Measurements from ENCODE around the gene FBXL16. TPM values are rescaled to one million over a fixed set of nuclear protein-coding genes. Genes with fewer than 3 reads are reported as not detected.
A peak's percentile ranks its signal among the peaks of the same experiment; 100 is the strongest.

The FBXL16 gene
- total and polyA plus RNA-seq, 9 of the 15 experiments (the other 6 are each of a cell fraction or from before 2014, with no cell fraction given): 0.21 to 8.2 (median 1.7) TPM

DNA sequence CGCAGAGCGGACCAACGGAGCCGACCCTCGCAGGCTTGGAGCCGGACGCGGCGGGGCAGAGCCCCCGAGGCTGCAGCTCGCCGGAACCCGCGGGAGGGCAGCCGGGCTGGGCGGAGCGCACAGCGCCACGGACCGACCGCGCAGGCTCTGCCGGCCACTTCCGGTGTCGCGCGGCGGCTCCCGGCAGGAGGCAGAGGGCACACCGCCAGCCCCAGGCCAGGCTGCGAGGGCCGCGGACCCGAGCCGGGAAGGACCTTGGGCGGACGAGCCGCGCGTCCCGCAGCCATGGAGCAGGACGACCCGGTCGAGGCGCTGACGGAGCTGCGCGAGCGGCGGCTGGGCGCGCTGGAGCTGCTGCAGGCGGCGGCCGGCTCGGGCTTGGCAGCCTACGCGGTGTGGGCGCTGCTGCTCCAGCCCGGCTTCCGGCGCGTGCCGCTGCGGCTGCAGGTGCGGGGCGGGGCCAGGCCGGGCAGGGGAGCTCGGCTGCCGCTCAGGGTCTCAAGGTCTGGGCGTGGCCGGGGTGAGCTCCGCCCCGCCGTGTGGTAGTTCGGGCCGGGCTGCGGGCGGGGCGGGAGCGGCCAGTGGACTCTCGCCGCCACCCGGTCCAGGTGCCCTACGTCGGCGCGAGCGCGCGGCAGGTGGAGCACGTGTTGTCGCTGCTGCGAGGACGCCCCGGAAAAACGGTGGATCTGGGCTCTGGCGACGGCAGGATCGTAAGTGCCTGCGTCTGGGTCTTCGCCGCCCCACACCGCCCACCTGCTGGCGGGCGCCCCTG, 15.6 kb upstream of the FBXL16 start, which contains the start of gene ANTKMT (continued):
- peak; percentile 4; the same call in 1 of the 2 replicates for TF ChIP-seq JUND (IDR thresholded peaks at IDR 0.05; ENCODE audit: borderline replicate concordance, low read depth, low read length)
- no peak; the same call in 2 of the 3 replicates for TF ChIP-seq JUND (tag; IDR thresholded peaks at IDR 0.05; ENCODE audit: borderline replicate concordance, low read depth, low read length)
- no peak for TF ChIP-seq RBM14 (IDR thresholded peaks at IDR 0.05; ENCODE audit: borderline replicate concordance, insufficient read depth, low read depth, low read length)
- no peak for TF ChIP-seq AFF1 (IDR thresholded peaks at IDR 0.05; ENCODE audit: low read depth in 1 of 2, partially characterized antibody in 2 of 2)
- peak; percentile 64; the same call in 1 of the 2 replicates for TF ChIP-seq E2F3 (CRISPR knock-in tag; IDR thresholded peaks at IDR 0.05)
- TF ChIP-seq HIVEP1 (CRISPR knock-in tag; IDR thresholded peaks at IDR 0.05): no peak; the same call in 1 of the 2 replicates
- TF ChIP-seq ADNP (tag; IDR thresholded peaks at IDR 0.05): no peak
- no peak for TF ChIP-seq BRCA1 (IDR thresholded peaks at IDR 0.05)
- TF ChIP-seq BRCA1 (CRISPR knock-in tag; IDR thresholded peaks at IDR 0.05): no peak
- no peak for TF ChIP-seq HDAC6 (IDR thresholded peaks at IDR 0.05; ENCODE audit: low read depth, low read length)
- no peak for TF ChIP-seq TFAM (CRISPR knock-in tag; conservative IDR thresholded peaks at IDR 0.05)
- peak; percentile 71 for TF ChIP-seq VEZF1 (CRISPR knock-in tag; IDR thresholded peaks at IDR 0.05)
- TF ChIP-seq, protein P1, sequence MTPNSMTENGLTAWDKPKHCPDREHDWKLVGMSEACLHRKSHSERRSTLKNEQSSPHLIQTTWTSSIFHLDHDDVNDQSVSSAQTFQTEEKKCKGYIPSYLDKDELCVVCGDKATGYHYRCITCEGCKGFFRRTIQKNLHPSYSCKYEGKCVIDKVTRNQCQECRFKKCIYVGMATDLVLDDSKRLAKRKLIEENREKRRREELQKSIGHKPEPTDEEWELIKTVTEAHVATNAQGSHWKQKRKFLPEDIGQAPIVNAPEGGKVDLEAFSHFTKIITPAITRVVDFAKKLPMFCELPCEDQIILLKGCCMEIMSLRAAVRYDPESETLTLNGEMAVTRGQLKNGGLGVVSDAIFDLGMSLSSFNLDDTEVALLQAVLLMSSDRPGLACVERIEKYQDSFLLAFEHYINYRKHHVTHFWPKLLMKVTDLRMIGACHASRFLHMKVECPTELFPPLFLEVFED (CRISPR knock-in tag; conservative IDR thresholded peaks at IDR 0.05): no peak
- no peak for TF ChIP-seq SNAPC5 (CRISPR knock-in tag; IDR thresholded peaks at IDR 0.05)
- TF ChIP-seq CEBPZ (IDR thresholded peaks at IDR 0.05; ENCODE audit: borderline replicate concordance, low read depth, low read length): no peak

Data from K562 (cell line).